Sigmoid colon (tissue), 7 donors: ENCODE results near the gene SPATA6. TPM values are rescaled to one million over a fixed set of nuclear protein-coding genes. Genes with fewer than 3 reads are reported as not detected.

Experiments
- DNase-seq: peaks from one replicate; pipeline ENCODE4 v3.0.0-alpha.2; 2019
- H3K27ac ChIP-seq, 4 donors: fragments of 200-600 bp; sonication (generic); one replicate each; pipeline ENCODE4 v1.5.1; 2016 to 2019; ENCODE audit warnings: mild to moderate bottlenecking in 1 of 4
- H3K27me3 ChIP-seq, 3 donors: fragments of 200-600 bp; sonication (generic); one replicate each; pipeline ENCODE4 v1.5.1; 2019; ENCODE audit warnings: mild to moderate bottlenecking in 1 of 3
- H3K36me3 ChIP-seq, 4 donors: fragments of 200-600 bp; sonication (generic); one replicate each; pipeline ENCODE4 v1.5.1; 2016 to 2019
- H3K4me1 ChIP-seq, 4 donors: fragments of 200-600 bp; sonication (generic); one replicate each; pipeline ENCODE4 v1.5.1; 2017 to 2019
- H3K4me3 ChIP-seq, 4 donors: fragments of 200-600 bp; sonication (generic); one replicate each; pipeline ENCODE4 v1.5.1; 2017 to 2019; ENCODE audit warnings: mild to moderate bottlenecking in 2 of 4, moderate library complexity in 1 of 4
- H3K9me3 ChIP-seq, 4 donors: fragments of 200-600 bp in 3 of 4; sonication (generic) in 3 of 4; one replicate each; pipeline versions ENCODE4 v1.5.1 to v1.6.1; 2013 to 2019
- EP300 ChIP-seq, 4 donors: sonication (generic); formaldehyde crosslinking; IDR thresholded peaks; one replicate each; pipeline ENCODE4 v1.6.1; 2017; ENCODE audit warnings: antibody characterized with exemption in 4 of 4
- POLR2A ChIP-seq, 2 donors: fragments of 450-650 bp; IDR thresholded peaks; one replicate each; pipeline ENCODE4 v1.6.1; 2016; ENCODE audit warnings: antibody characterized with exemption in 2 of 2, mild to moderate bottlenecking in 2 of 2, moderate library complexity in 2 of 2
- POLR2AphosphoS5 ChIP-seq, 4 donors: sonication (generic); formaldehyde crosslinking; IDR thresholded peaks; one replicate each; pipeline ENCODE4 v1.6.1; 2017; ENCODE audit warnings: antibody characterized with exemption in 4 of 4
- WGBS, 2 donors: extraction: QIAGEN DNeasy Blood & Tissue Kit; methylation state at CpG; one replicate each; pipeline ENCODE4 v1.1.7; 2013; 5-methylcytosine and 5-hydroxymethylcytosine counted together
- intact Hi-C: fragments of 100-400 bp; cut with DNase I; formaldehyde crosslinking; loops from one replicate; pipeline ENCODE4 v1.15.1; 2023
- polyA plus RNA-seq, 3 donors: library from polyadenylated mRNA; stranded (reverse); fragments of 200-250 nt; gene quantifications; one replicate each; pipeline ENCODE4 v1.2.3, GENCODE V29; 2013
- total RNA-seq, 4 donors: library from RNA; depleted of rRNA; stranded (reverse); fragments of >200 nt; gene quantifications; one replicate each; pipeline ENCODE4 v1.1.0, GENCODE V29; 2016
- TF ChIP-seq, protein P1 (sequence below), 4 experiments: fragments of 450-650 bp in 3 of 4; fragments of 200-600 bp in 1 of 4; IDR thresholded peaks; one replicate each; pipeline ENCODE4 v1.5.1; 2016 to 2019; ENCODE audit warnings: antibody characterized with exemption in 4 of 4, mild to moderate bottlenecking in 3 of 4, moderate library complexity in 2 of 4
- donor health status: healthy with polysubstance abuse.
- donor health status: Bipolar disorder and iron deficiency.
- donor health status: healthy.

SPATA6 gene
- total and polyA plus RNA-seq, 7 donors: 3.7 to 31.4 (median 17.6) TPM

- no peak overlapping the region for H3K4me3 ChIP-seq
- peaks cover 0 to 16% (median 14%) of the 10 kb centered on the region in 4 donors for H3K4me1 ChIP-seq
- no peaks in the 10 kb centered on the region for H3K36me3 ChIP-seq
- H3K27ac ChIP-seq: no peak overlapping the region
- TF ChIP-seq, protein P1, sequence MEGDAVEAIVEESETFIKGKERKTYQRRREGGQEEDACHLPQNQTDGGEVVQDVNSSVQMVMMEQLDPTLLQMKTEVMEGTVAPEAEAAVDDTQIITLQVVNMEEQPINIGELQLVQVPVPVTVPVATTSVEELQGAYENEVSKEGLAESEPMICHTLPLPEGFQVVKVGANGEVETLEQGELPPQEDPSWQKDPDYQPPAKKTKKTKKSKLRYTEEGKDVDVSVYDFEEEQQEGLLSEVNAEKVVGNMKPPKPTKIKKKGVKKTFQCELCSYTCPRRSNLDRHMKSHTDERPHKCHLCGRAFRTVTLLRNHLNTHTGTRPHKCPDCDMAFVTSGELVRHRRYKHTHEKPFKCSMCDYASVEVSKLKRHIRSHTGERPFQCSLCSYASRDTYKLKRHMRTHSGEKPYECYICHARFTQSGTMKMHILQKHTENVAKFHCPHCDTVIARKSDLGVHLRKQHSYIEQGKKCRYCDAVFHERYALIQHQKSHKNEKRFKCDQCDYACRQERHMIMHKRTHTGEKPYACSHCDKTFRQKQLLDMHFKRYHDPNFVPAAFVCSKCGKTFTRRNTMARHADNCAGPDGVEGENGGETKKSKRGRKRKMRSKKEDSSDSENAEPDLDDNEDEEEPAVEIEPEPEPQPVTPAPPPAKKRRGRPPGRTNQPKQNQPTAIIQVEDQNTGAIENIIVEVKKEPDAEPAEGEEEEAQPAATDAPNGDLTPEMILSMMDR (IDR thresholded peaks at IDR 0.05): peak; percentile 71 to 97 (median 82)
- TF ChIP-seq POLR2A (IDR thresholded peaks at IDR 0.05): no peak
- TF ChIP-seq EP300 (IDR thresholded peaks at IDR 0.05): no peak
- TF ChIP-seq POLR2AphosphoS5 (IDR thresholded peaks at IDR 0.05): no peak
- intact Hi-C loops: loop anchor here (5.0 kb wide), 3 partner anchors 46 to 391 kb away; no protein-coding TSS in a partner anchor
- no peaks in the 10 kb centered on the region for H3K9me3 ChIP-seq
- WGBS, 2 donors: 17 to 22% methylated on average over 15 of the region's 15 CpGs
- DNase-seq: peak; percentile 89
- no peaks in the 10 kb centered on the region for H3K27me3 ChIP-seq
Observed at GRCh38 chr1:48498096-48498791, 26.2 kb upstream of the SPATA6 start.

DNA sequence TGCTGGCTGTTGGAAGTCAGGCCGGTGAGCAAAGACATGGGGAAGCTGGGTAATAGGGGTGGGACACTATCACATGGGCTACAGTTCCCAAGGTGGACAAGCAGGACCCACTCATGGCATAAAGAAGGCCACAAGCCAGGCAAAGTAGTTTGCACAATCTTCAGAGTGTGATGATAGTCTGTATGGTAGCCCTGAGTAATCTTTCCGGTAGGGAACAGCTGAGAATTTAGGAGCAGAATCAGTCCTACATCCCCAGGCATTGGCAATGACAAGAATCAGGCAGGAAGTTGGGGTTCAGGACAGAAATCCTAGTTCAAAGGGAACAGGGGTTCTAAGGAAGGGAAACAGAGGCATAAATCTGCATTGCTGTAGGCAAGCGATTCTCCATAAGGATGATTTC lies 23.9 kb upstream of the SPATA6 start:
- DNase-seq: no peak
- intact Hi-C loops: loop anchor here (5.0 kb wide), 3 partner anchors 44 to 389 kb away; no protein-coding TSS in a partner anchor

GRCh38 chr1:48495166-48495565 lies 23.2 kb upstream of the SPATA6 start:
- no peak overlapping the region for H3K4me3 ChIP-seq
- DNase-seq: no peak

More for the DNA sequence above, 23.9 kb upstream of the SPATA6 start:
- 97% methylated on average over 3 of the region's 3 CpGs for WGBS, 2 donors
- TF ChIP-seq, protein P1 (IDR thresholded peaks at IDR 0.05): no peak
- TF ChIP-seq POLR2A (IDR thresholded peaks at IDR 0.05) (no peak), POLR2AphosphoS5 (IDR thresholded peaks at IDR 0.05) (no peak), EP300 (IDR thresholded peaks at IDR 0.05) (no peak)
- no peak overlapping the region for H3K4me3 ChIP-seq
- peaks cover 0 to 29% (median 14%) of the 10 kb centered on the region in 4 donors for H3K4me1 ChIP-seq
- H3K9me3 ChIP-seq: no peaks in the 10 kb centered on the region
- H3K27ac ChIP-seq: no peak overlapping the region
- H3K36me3 ChIP-seq: no peaks in the 10 kb centered on the region
- no peaks in the 10 kb centered on the region for H3K27me3 ChIP-seq

DNA sequence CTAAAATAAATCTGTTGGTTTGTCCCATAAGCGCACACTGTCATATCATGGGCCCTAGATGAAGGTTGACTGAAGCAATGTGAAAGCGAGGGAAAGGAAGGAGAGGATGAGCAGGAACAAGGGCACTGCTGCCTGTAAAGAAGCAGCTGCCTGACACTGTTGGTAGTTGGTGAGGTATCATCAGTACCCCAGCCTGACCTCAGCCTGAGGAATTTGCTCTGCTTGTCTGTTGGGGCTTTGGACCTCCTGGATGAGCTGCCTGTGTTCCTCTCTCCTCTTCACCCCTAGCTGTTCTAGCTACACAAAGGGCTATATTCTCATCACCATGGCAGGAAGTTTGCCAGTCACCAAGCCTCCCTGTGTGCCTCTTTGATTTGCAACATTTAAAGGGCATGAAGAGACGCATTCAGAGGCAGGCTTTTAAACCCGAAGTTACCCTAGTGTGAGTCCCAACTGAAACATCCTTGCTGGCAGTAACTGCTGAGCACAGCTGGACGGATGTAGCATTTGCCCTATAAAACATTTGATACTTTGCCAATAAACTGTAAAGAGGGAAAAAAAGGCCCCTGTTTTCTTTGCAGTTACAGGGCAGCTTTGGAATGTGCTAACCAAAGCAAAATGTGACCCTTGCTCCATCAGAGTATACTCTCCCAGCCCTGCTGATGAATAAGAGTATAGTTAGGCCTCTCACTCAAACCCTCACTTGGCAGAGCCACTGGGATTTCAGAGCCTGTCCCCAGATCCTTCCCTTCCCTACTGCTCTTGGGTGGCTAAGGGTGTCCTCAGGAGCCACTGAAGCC lies 22.2 kb upstream of the SPATA6 start:
- Histone ChIP-seq H3K4me1 (peaks cover 0 to 29% (median 14%) of the 10 kb centered on the region in 4 donors), H3K4me3 (no peak overlapping the region), H3K27ac (peak overlapping the region; percentile 39 to 75 (median 54)), H3K36me3 (no peaks in the 10 kb centered on the region), H3K27me3 (no peaks in the 10 kb centered on the region), H3K9me3 (no peaks in the 10 kb centered on the region)
- peak; percentile 67 for DNase-seq
- 40 to 54% methylated on average over 5 of the region's 5 CpGs for WGBS, 2 donors
- intact Hi-C loops: no loop called here
- TF ChIP-seq POLR2AphosphoS5 (IDR thresholded peaks at IDR 0.05): peak in 2 of 4 donors; percentile 42 to 59
- TF ChIP-seq, protein P1 (IDR thresholded peaks at IDR 0.05): no peak

More at GRCh38 chr1:48495166-48495565, 23.2 kb upstream of the SPATA6 start:
- WGBS, 2 donors: 90 to 96% methylated on average over 1 of the region's 1 CpG
- intact Hi-C loops: loop anchor here (5.0 kb wide), 3 partner anchors 43 to 388 kb away; no protein-coding TSS in a partner anchor
- TF ChIP-seq POLR2AphosphoS5 (IDR thresholded peaks at IDR 0.05) (no peak), EP300 (IDR thresholded peaks at IDR 0.05) (no peak)
- no peak overlapping the region for H3K27ac ChIP-seq
- H3K27me3 ChIP-seq: no peaks in the 10 kb centered on the region
- H3K36me3 ChIP-seq: no peaks in the 10 kb centered on the region
- H3K4me1 ChIP-seq: peaks cover 0 to 29% (median 14%) of the 10 kb centered on the region in 4 donors
- H3K9me3 ChIP-seq: no peaks in the 10 kb centered on the region

GRCh38 chr1:48493041-48493440 lies 21.0 kb upstream of the SPATA6 start:
- TF ChIP-seq EP300 (IDR thresholded peaks at IDR 0.05) (no peak), POLR2AphosphoS5 (IDR thresholded peaks at IDR 0.05) (no peak), POLR2A (IDR thresholded peaks at IDR 0.05) (no peak)
- TF ChIP-seq, protein P1 (IDR thresholded peaks at IDR 0.05): no peak
- intact Hi-C loops: no loop called here
- H3K4me1 ChIP-seq: peaks cover 0 to 29% (median 14%) of the 10 kb centered on the region in 4 donors
- H3K4me3 ChIP-seq: no peak overlapping the region
- no peaks in the 10 kb centered on the region for H3K27me3 ChIP-seq
- no peaks in the 10 kb centered on the region for H3K36me3 ChIP-seq
- H3K9me3 ChIP-seq: no peaks in the 10 kb centered on the region
- H3K27ac ChIP-seq: peak overlapping the region in 2 of 4 donors; percentile 62 to 75
- no peak for DNase-seq
- WGBS, 2 donors: 11 to 42% methylated on average over 5 of the region's 5 CpGs
